ENCODE results near the gene GRPEL1. TPM values are rescaled to one million over a fixed set of nuclear protein-coding genes. Genes with fewer than 3 reads are reported as not detected.

The GRPEL1 gene
- polyA plus RNA-seq, 2 of the 4 experiments (the other 2 are of a cell fraction), result 45.5 to 72.0 TPM

GRCh38 chr4:7115557-7116340 is 47.9 kb upstream of the GRPEL1 start:
- ATAC-seq (no peak), DNase-seq (ENCODE audit: low read depth in 1 of 2, low spot score in 1 of 2) (no peak), FAIRE-seq (no peak)
- H3K4me2 ChIP-seq, result no peak overlapping the region
- CTCF ChIA-PET, result no interaction called here
- no peaks in the 10 kb centered on the region for H3K4me1 ChIP-seq
- POLR2A ChIA-PET, result no interaction called here
- no peak overlapping the region for H3K4me3 ChIP-seq
- H3K27ac ChIP-seq, result no peak overlapping the region
- no peaks in the 10 kb centered on the region for H3K9me3 ChIP-seq
- WGBS (ENCODE audit: missing lambda C conversion rate), result 56% methylated on average over 15 of the region's 22 CpGs
- TF ChIP-seq PBX3 (IDR thresholded peaks at IDR 0.05) (no peak), CEBPB (IDR thresholded peaks at IDR 0.05) (no peak), ATOH8 (CRISPR knock-in tag; IDR thresholded peaks at IDR 0.05; ENCODE audit: low read depth) (no peak), CHD2 (IDR thresholded peaks at IDR 0.05; ENCODE audit: low read length, partially characterized antibody) (no peak), MYC (IDR thresholded peaks at IDR 0.05; ENCODE audit: borderline replicate concordance, low read length) (no peak), ZSCAN20 (CRISPR knock-in tag; IDR thresholded peaks at IDR 0.05) (no peak), RAD21 (conservative IDR thresholded peaks at IDR 0.05 in 1 of 2, IDR thresholded peaks at IDR 0.05 in 1 of 2) (no peak), KDM1A (IDR thresholded peaks at IDR 0.05; ENCODE audit: low read depth) (no peak), RARB (CRISPR knock-in tag; IDR thresholded peaks at IDR 0.05) (no peak), CHD4 (IDR thresholded peaks at IDR 0.05; ENCODE audit: borderline replicate concordance) (no peak), ZNF302 (CRISPR knock-in tag; IDR thresholded peaks at IDR 0.05) (no peak), NPAS2 (CRISPR knock-in tag; IDR thresholded peaks at IDR 0.05; ENCODE audit: borderline replicate concordance) (no peak)

GRCh38 chr4:7112656-7113055 is 44.8 kb upstream of the GRPEL1 start:
- TF ChIP-seq ATOH8 (CRISPR knock-in tag; IDR thresholded peaks at IDR 0.05; ENCODE audit: low read depth) (no peak), HDAC2 (IDR thresholded peaks at IDR 0.05) (no peak)
- 89% methylated on average over 7 of the region's 9 CpGs for WGBS (ENCODE audit: missing lambda C conversion rate)
- Histone ChIP-seq H3K4me3 (no peak overlapping the region), H3K27ac (no peak overlapping the region), H3K4me1 (no peaks in the 10 kb centered on the region), H3K4me2 (no peak overlapping the region), H3K9me3 (no peaks in the 10 kb centered on the region)
- FAIRE-seq, result no peak
- ChIA-PET POLR2A (no interaction called here), CTCF (interaction anchor here (1.0 to 2.3 kb wide), 2 partner anchors 10 to 11 kb away, joined by 3 to 9 read pairs; no protein-coding TSS in a partner anchor)
- DNase-seq (ENCODE audit: low read depth in 1 of 2, low spot score in 1 of 2), result no peak
- ATAC-seq, result no peak

GRCh38 chr4:7111441-7111840 is 43.6 kb upstream of the GRPEL1 start:
- no peak overlapping the region for H3K4me2 ChIP-seq
- ChIA-PET CTCF (interaction anchor here (0.6 to 2.3 kb wide), 2 partner anchors 9 to 609 kb away, joined by 3 to 9 read pairs; no protein-coding TSS in a partner anchor), POLR2A (no interaction called here)
- ATAC-seq, result no peak
- H3K4me3 ChIP-seq, result no peak overlapping the region
- H3K27ac ChIP-seq, result no peak overlapping the region
- FAIRE-seq, result no peak
- no peaks in the 10 kb centered on the region for H3K4me1 ChIP-seq
- H3K9me3 ChIP-seq, result no peaks in the 10 kb centered on the region
- DNase-seq (ENCODE audit: low read depth in 1 of 2, low spot score in 1 of 2), result no peak
- WGBS (ENCODE audit: missing lambda C conversion rate), result 78% methylated on average over 3 of the region's 8 CpGs
- TF ChIP-seq ZC3H11A (IDR thresholded peaks at IDR 0.05) (no peak), MAX (IDR thresholded peaks at IDR 0.05) (no peak), NR3C1 (IDR thresholded peaks at IDR 0.05) (no peak), GATA3 (IDR thresholded peaks at IDR 0.05; ENCODE audit: borderline replicate concordance) (no peak), KDM5A (IDR thresholded peaks at IDR 0.05) (no peak), ZFP36 (IDR thresholded peaks at IDR 0.05; ENCODE audit: borderline replicate concordance, partially characterized antibody) (no peak), JUN (IDR thresholded peaks at IDR 0.05) (no peak), JUNB (IDR thresholded peaks at IDR 0.05) (no peak), KDM1A (IDR thresholded peaks at IDR 0.05; ENCODE audit: low read depth) (no peak), MAFK (IDR thresholded peaks at IDR 0.05; ENCODE audit: partially characterized antibody) (no peak), CTCF (IDR thresholded peaks at IDR 0.05) (no peak), CEBPB (IDR thresholded peaks at IDR 0.05) (no peak), ZSCAN20 (CRISPR knock-in tag; IDR thresholded peaks at IDR 0.05) (no peak)

Measured in A549 (cell line).